Hepatocyte (in vitro differentiated cells): ENCODE measurements around the gene ADAMTS2. TPM values are rescaled to one million over a fixed set of nuclear protein-coding genes. Genes with fewer than 3 reads are reported as not detected.

Experiments
- DNase-seq: peaks from one replicate; pipeline ENCODE4 v3.0.0-alpha.2; 2016; ENCODE audit warnings: low spot score
- H2AFZ ChIP-seq: fragments of 200-600 bp; sonication (generic); 2 replicates; pipeline ENCODE4 v1.6.0; 2016; ENCODE audit warnings: antibody characterized with exemption, mild to moderate bottlenecking
- H3K27ac ChIP-seq: fragments of 200-600 bp; sonication (generic); 2 replicates; pipeline ENCODE4 v1.5.1; 2016; ENCODE audit warnings: mild to moderate bottlenecking
- H3K27me3 ChIP-seq: fragments of 200-600 bp; sonication (generic); 2 replicates; pipeline ENCODE4 v1.6.1; 2016
- H3K36me3 ChIP-seq: fragments of 200-600 bp; sonication (generic); replicated peaks from 2 replicates; pipeline ENCODE4 v1.5.1; 2016; ENCODE audit warnings: low read depth; ENCODE audit not compliant: insufficient read depth
- H3K4me1 ChIP-seq: fragments of 200-600 bp; sonication (generic); 2 replicates; pipeline ENCODE4 v1.5.1; 2016; ENCODE audit warnings: mild to moderate bottlenecking, moderate library complexity; ENCODE audit not compliant: insufficient read depth
- H3K4me2 ChIP-seq: fragments of 200-600 bp; sonication (generic); 2 replicates; pipeline ENCODE4 v1.6.0; 2016
- H3K4me3 ChIP-seq: fragments of 200-600 bp; sonication (generic); 2 replicates; pipeline ENCODE4 v1.5.1; 2016; ENCODE audit warnings: mild to moderate bottlenecking
- H3K79me2 ChIP-seq: fragments of 200-600 bp; sonication (generic); 2 replicates; pipeline ENCODE4 v1.6.0; 2017; ENCODE audit warnings: mild to moderate bottlenecking
- H3K9me2 ChIP-seq: fragments of 200-600 bp; sonication (generic); replicated peaks from 2 replicates; pipeline ENCODE4 v1.6.0; 2017; ENCODE audit warnings: mild to moderate bottlenecking; ENCODE audit not compliant: insufficient read depth
- H3K9me3 ChIP-seq: fragments of 200-600 bp; sonication (generic); 2 replicates; pipeline ENCODE4 v1.5.1; 2016; ENCODE audit warnings: low read depth, mild to moderate bottlenecking
- H4K20me1 ChIP-seq: fragments of 200-600 bp; sonication (generic); 2 replicates; pipeline ENCODE4 v1.6.0; 2016; ENCODE audit warnings: mild to moderate bottlenecking; ENCODE audit not compliant: insufficient read depth, poor library complexity, severe bottlenecking
- EZH2 ChIP-seq: fragments of 200-600 bp; sonication (generic); IDR thresholded peaks from 2 replicates; pipeline ENCODE4 v1.6.1; 2016; ENCODE audit warnings: antibody characterized with exemption, mild to moderate bottlenecking, borderline replicate concordance
- EZH2phosphoT487 ChIP-seq: fragments of 200-600 bp; sonication (generic); IDR thresholded peaks from one replicate; pipeline ENCODE4 v1.6.1; 2018; ENCODE audit warnings: antibody characterized with exemption, mild to moderate bottlenecking, low read depth, moderate library complexity; ENCODE audit not compliant: unreplicated experiment, severe bottlenecking
- WGBS: methylation state at CpG from one replicate; pipeline ENCODE4 v1.1.6; 2016; ENCODE audit warnings: low lambda C conversion rate; ENCODE audit errors: missing lambda C conversion rate; 5-methylcytosine and 5-hydroxymethylcytosine counted together
- polyA plus RNA-seq: library from polyadenylated mRNA; unstranded; fragments of >200 nt; fragmentation: Nextera tagmentation; extraction: Ambion mirVana; gene quantifications from 2 replicates; pipeline ENCODE4 v1.2.1, GENCODE V29; 2016
- total RNA-seq: library from RNA; depleted of rRNA; stranded (reverse); fragments of >200 nt; gene quantifications from 2 replicates; pipeline ENCODE4 v1.2.3, GENCODE V29; 2014
- TF ChIP-seq, protein P1 (sequence below): fragments of 200-600 bp; sonication (generic); IDR thresholded peaks from 2 replicates; pipeline ENCODE4 v1.5.1; 2016; ENCODE audit warnings: antibody characterized with exemption, mild to moderate bottlenecking; ENCODE audit not compliant: poor library complexity

Gene ADAMTS2
- total and polyA plus RNA-seq, 2 experiments from 2014 or later = 55.4 to 78.8 TPM

DNA sequence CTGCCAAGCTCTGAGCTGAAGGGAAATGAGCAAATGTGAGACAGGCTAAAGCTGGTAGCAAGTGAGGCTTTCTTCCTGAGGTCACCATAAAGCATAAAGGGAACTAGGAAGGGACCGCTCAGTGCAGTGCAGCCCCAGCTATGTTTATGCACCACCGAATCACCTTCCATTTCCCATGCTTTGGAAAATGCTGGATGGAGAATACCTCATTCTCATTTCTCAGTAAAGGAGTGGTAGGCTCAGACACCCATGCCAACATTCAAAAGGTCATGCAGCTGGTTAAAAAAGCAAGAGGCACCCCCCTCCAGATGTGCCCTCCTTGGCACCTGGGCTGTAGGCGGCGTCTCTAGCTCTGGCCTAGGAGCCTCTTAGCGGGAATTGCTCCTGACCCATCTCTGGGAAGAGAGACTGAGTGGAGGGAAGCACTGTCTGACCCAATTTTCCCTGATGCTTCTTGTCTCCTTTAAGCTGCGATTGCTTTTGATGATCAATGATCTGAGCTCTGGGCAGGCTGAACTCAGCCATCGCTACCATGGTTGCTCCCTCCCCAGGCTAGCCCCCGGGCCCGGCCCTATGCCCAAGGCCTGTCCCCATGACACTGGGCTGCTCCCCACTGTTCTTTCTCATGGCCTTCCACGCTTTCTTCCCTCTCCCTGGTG lies 226.4 kb downstream of the ADAMTS2 start:
- Histone ChIP-seq H3K27ac (no peak overlapping the region), H3K4me2 (no peak overlapping the region), H3K79me2 (no peaks in the 10 kb centered on the region), H3K9me2 (no peaks in the 10 kb centered on the region), H3K4me1 (no peaks in the 10 kb centered on the region), H3K27me3 (no peaks in the 10 kb centered on the region), H3K4me3 (no peak overlapping the region), H3K9me3 (no peaks in the 10 kb centered on the region), H4K20me1 (no peaks in the 10 kb centered on the region), H3K36me3 (no peaks in the 10 kb centered on the region), H2AFZ (no peak overlapping the region)
- 90% methylated on average over 10 of the region's 10 CpGs for WGBS
- DNase-seq = no peak
- TF ChIP-seq EZH2 (no peak), EZH2phosphoT487 (no peak)
- TF ChIP-seq, protein P1, sequence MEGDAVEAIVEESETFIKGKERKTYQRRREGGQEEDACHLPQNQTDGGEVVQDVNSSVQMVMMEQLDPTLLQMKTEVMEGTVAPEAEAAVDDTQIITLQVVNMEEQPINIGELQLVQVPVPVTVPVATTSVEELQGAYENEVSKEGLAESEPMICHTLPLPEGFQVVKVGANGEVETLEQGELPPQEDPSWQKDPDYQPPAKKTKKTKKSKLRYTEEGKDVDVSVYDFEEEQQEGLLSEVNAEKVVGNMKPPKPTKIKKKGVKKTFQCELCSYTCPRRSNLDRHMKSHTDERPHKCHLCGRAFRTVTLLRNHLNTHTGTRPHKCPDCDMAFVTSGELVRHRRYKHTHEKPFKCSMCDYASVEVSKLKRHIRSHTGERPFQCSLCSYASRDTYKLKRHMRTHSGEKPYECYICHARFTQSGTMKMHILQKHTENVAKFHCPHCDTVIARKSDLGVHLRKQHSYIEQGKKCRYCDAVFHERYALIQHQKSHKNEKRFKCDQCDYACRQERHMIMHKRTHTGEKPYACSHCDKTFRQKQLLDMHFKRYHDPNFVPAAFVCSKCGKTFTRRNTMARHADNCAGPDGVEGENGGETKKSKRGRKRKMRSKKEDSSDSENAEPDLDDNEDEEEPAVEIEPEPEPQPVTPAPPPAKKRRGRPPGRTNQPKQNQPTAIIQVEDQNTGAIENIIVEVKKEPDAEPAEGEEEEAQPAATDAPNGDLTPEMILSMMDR = no peak

DNA sequence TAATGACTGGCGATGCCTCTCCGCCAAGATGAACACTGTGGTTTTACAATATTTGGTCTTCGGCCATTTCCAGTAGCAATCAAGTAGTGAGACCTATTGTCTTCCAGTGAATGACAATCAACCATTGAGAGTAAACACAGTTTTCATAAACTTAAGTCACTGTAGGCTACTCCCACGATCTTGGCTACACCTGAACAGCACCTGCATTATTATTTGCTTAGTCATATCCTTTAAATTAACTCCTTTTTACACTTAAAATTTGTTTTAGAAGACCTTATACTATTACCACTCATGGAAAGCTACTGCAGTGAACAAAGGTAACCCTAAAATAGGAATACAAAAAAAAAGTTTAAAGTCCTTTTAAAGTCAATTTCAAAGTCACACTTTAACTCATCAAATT lies 226.9 kb downstream of the ADAMTS2 start:
- Histone ChIP-seq H3K4me3 (no peak overlapping the region), H4K20me1 (no peaks in the 10 kb centered on the region), H3K4me1 (no peaks in the 10 kb centered on the region), H3K27me3 (no peaks in the 10 kb centered on the region), H3K4me2 (no peak overlapping the region), H3K79me2 (no peaks in the 10 kb centered on the region), H3K9me2 (no peaks in the 10 kb centered on the region), H3K36me3 (no peaks in the 10 kb centered on the region), H3K27ac (no peak overlapping the region), H3K9me3 (no peaks in the 10 kb centered on the region), H2AFZ (no peak overlapping the region)
- TF ChIP-seq, protein P1 = no peak
- TF ChIP-seq EZH2phosphoT487 (no peak), EZH2 (no peak)
- no peak for DNase-seq
- 91% methylated on average over 4 of the region's 4 CpGs for WGBS

DNA sequence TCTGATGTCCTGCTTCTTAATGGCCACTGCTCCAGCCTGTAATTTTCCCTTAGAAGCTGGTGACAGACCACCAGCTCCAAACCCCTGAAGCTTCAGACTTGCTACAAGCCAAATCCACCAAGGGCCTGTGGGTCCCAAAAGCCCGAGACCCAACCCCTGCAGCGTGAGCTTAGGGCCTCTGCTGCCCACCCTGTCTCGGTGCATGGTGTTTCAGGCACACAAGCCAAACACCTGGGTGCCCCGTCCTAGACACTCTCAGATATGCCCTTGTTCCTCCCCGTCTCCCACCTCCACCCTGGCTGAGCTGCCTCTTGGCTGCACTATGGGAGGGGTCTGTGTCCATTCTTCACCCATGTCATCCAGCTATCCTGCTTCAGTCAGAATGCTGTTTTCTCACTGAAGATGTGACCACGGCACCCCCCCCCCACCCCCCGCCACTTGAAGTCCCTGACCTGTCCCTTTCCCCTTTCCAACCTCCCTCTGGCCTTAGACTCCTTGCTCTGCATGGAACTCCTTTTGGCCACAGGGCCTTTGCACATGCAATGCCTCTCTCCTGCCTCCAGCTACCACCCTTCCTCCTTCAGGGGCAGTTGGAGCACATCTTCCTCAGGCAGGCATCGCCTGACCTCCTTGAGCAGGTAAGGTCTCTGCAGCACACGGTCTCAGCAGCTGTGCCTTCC lies 229.3 kb downstream of the ADAMTS2 start:
- no peaks in the 10 kb centered on the region for H3K9me2 ChIP-seq
- no peaks in the 10 kb centered on the region for H3K36me3 ChIP-seq
- H3K4me1 ChIP-seq = no peaks in the 10 kb centered on the region
- no peaks in the 10 kb centered on the region for H4K20me1 ChIP-seq
- H3K4me2 ChIP-seq = no peak overlapping the region
- H3K4me3 ChIP-seq = no peak overlapping the region
- no peaks in the 10 kb centered on the region for H3K27me3 ChIP-seq
- no peaks in the 10 kb centered on the region for H3K79me2 ChIP-seq
- H3K27ac ChIP-seq = no peak overlapping the region
- 92% methylated on average over 6 of the region's 9 CpGs for WGBS
- no peak overlapping the region for H2AFZ ChIP-seq
- no peaks in the 10 kb centered on the region for H3K9me3 ChIP-seq
- no peak for DNase-seq
- TF ChIP-seq EZH2phosphoT487 (no peak), EZH2 (no peak)
- TF ChIP-seq, protein P1 = no peak
